Activated CD8-positive, alpha-beta memory T cell treated with anti-CD3 and anti-CD28 coated beads, Interleukin-2, amount 10 ng/mL, durations not matched to agents 7 days and 5 days (primary cell): Measurements from ENCODE around the gene RBFOX1. TPM values are rescaled to one million over a fixed set of nuclear protein-coding genes. Genes with fewer than 3 reads are reported as not detected.

Experiments used
- ATAC-seq: fragments of 150-1000 bp; cut with Tn5 transposase; one replicate; pipeline ENCODE4 v1.10.0; 2021; ENCODE audit warnings: moderate library complexity
- CTCF ChIA-PET: fragments of 350-600 bp; sonication (Branson Sonifier 250); formaldehyde crosslinking; loops from one replicate; lab custom pipeline; 2021; ENCODE audit warnings: antibody characterized with exemption; lab: Charles Lee
- DNase-seq: peaks from one replicate; pipeline ENCODE4 v3.0.0-alpha.2; 2020
- H3K27ac Mint-ChIP-seq: one replicate; pipeline ENCODE4 v1.8.0; 2021; ENCODE audit warnings: mild to moderate bottlenecking, mixed read lengths
- H3K27me3 Mint-ChIP-seq: one replicate; pipeline ENCODE4 v1.8.0; 2021; ENCODE audit warnings: mixed read lengths
- H3K36me3 Mint-ChIP-seq: one replicate; pipeline ENCODE4 v1.8.0; 2021; ENCODE audit warnings: mild to moderate bottlenecking, mixed read lengths
- H3K4me1 Mint-ChIP-seq: one replicate; pipeline ENCODE4 v1.8.0; 2021; ENCODE audit warnings: mixed read lengths
- H3K4me3 Mint-ChIP-seq: one replicate; pipeline ENCODE4 v1.8.0; 2021; ENCODE audit warnings: mild to moderate bottlenecking, moderate library complexity, mixed read lengths
- H3K9me3 Mint-ChIP-seq: one replicate; pipeline ENCODE4 v1.8.0; 2022; ENCODE audit warnings: low read depth, mixed read lengths
- total RNA-seq, 2 experiments: library from RNA; stranded (reverse); gene quantifications; one replicate each; pipeline ENCODE4 v1.2.3, GENCODE V29; 2021

Gene RBFOX1
- total RNA-seq, 2 experiments from 2014 or later = not detected

DNA sequence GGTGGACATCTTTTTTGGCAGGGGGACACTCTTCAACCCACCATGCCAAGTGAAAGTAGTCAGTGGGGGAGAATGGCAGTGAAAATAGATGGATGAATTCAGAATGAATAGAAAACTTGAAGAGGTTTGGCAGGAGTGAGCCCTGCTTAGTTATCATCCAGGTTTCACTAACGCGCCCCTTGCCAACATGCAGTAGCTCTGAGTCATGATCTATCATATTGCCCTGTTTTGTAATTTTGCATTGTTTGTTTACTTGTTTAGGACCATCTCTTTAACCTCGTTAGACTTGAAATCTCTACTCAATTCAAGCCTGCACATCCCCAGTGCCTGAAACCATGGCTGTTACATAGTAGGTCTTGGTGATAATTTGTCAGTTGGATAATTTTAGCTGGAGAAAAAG, 116.7 kb downstream of the RBFOX1 start:
- Mint-ChIP-seq H3K4me1 (no peaks in the 10 kb centered on the region), H3K9me3 (peaks cover 28% of the 10 kb centered on the region), H3K27me3 (no peaks in the 10 kb centered on the region), H3K27ac (no peak overlapping the region), H3K4me3 (no peak overlapping the region), H3K36me3 (no peaks in the 10 kb centered on the region)
- CTCF ChIA-PET = no interaction called here
- DNase-seq (no peak), ATAC-seq (no peak)

DNA sequence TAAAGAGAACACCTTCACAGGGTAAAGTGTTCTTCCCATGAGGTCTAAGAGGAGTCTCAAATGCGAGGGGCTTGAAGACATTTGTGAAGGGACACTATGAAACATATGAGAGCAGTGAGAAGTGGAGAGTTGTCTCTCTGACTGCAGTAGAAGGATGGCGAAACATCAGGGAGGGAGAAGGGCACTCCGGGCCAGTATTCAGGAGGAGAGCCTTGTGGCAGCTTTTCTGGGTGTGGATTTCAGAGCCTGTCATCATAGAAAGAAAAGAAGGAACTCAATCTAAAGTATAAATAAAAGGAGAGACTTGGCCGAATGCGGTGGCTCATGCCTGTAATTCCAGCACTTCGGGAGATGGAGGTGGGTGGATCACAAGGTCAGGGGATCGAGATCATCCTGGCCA, 117.2 kb downstream of the RBFOX1 start:
- H3K27me3 Mint-ChIP-seq = no peaks in the 10 kb centered on the region
- no peak overlapping the region for H3K27ac Mint-ChIP-seq
- peaks cover 28% of the 10 kb centered on the region for H3K9me3 Mint-ChIP-seq
- CTCF ChIA-PET = no interaction called here
- ATAC-seq (no peak), DNase-seq (no peak)
- no peaks in the 10 kb centered on the region for H3K36me3 Mint-ChIP-seq
- no peaks in the 10 kb centered on the region for H3K4me1 Mint-ChIP-seq
- no peak overlapping the region for H3K4me3 Mint-ChIP-seq

DNA sequence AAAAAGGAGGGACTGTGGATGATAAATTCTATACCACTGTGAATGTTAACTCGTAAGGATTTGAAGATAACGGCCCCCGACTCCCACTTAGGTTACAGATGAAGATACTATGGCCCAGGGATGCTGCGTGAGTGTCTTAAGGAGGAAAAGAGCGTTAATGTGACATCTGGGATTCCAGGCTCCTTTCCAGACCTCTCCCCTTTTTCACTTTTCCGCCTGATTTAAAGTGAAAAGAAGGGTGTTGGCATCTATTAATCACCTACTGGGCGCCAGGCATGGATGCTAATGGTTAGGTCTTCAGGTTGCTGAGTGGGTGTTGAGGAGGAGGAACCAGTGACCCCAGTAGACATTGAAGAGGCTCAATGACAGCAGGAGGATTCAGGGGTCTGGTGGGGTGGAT, 117.8 kb downstream of the RBFOX1 start:
- CTCF ChIA-PET = no interaction called here
- DNase-seq (no peak), ATAC-seq (no peak)
- no peak overlapping the region for H3K4me3 Mint-ChIP-seq
- H3K27ac Mint-ChIP-seq = no peak overlapping the region
- H3K27me3 Mint-ChIP-seq = no peaks in the 10 kb centered on the region
- no peaks in the 10 kb centered on the region for H3K4me1 Mint-ChIP-seq
- peaks cover 28% of the 10 kb centered on the region for H3K9me3 Mint-ChIP-seq
- H3K36me3 Mint-ChIP-seq = no peaks in the 10 kb centered on the region

DNA sequence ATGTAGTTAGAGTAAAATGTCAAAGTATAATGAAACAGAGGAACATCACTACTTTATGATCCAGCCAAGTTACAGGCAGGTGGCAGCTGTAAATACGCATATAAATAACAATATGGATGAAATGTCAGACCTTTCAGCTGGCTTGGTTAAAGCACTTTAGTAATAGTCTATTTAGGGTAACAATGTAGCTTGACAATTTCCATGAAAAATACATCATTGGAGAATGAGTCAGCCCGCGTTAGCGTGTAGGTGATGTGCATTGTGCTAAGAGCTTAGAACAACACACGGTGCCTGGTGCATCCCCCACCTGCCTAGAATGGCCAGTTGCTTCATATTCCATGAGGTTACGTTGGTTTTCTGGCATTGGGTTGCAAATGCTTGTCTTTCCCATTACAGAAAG, 119.4 kb downstream of the RBFOX1 start:
- ATAC-seq (no peak), DNase-seq (no peak)
- no peak overlapping the region for H3K27ac Mint-ChIP-seq
- H3K4me1 Mint-ChIP-seq = no peaks in the 10 kb centered on the region
- peaks cover 23% of the 10 kb centered on the region for H3K9me3 Mint-ChIP-seq
- no peaks in the 10 kb centered on the region for H3K36me3 Mint-ChIP-seq
- no peak overlapping the region for H3K4me3 Mint-ChIP-seq
- CTCF ChIA-PET = no interaction called here
- no peaks in the 10 kb centered on the region for H3K27me3 Mint-ChIP-seq

- CTCF ChIA-PET = no interaction called here
- Mint-ChIP-seq H3K27ac (no peak overlapping the region), H3K9me3 (peaks cover 18% of the 10 kb centered on the region), H3K27me3 (no peaks in the 10 kb centered on the region), H3K36me3 (no peaks in the 10 kb centered on the region), H3K4me1 (no peaks in the 10 kb centered on the region), H3K4me3 (no peak overlapping the region)
- ATAC-seq (no peak), DNase-seq (no peak)
These were observed 123.6 kb downstream of the RBFOX1 start for GRCh38 chr16:7456211-7456610.

DNA sequence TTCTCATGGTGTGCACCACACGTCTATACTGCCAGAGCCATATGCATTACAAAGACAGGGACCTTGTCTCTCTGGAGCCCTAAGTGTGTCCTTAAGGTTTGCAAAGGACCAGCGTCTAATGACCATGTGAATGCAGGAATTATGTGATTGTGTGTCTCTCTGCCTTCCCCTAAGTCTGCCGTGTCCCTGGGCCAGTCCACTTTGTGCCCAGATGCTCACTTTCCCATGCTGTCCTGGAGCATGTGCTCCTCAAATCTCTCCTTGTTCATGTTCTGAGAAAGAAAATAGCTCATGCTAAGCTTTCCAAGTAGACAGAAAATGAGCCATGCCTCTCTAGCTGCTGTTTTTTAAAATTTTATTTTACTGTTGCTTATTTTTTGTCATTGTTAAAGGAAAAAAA, 125.5 kb downstream of the RBFOX1 start:
- no peaks in the 10 kb centered on the region for H3K27me3 Mint-ChIP-seq
- no peaks in the 10 kb centered on the region for H3K36me3 Mint-ChIP-seq
- CTCF ChIA-PET = no interaction called here
- no peaks in the 10 kb centered on the region for H3K4me1 Mint-ChIP-seq
- DNase-seq (no peak), ATAC-seq (no peak)
- no peak overlapping the region for H3K27ac Mint-ChIP-seq
- H3K4me3 Mint-ChIP-seq = no peak overlapping the region
- peaks cover 16% of the 10 kb centered on the region for H3K9me3 Mint-ChIP-seq

- H3K27ac Mint-ChIP-seq = no peak overlapping the region
- no peak overlapping the region for H3K4me3 Mint-ChIP-seq
- no peaks in the 10 kb centered on the region for H3K36me3 Mint-ChIP-seq
- peaks cover 18% of the 10 kb centered on the region for H3K9me3 Mint-ChIP-seq
- no peak for ATAC-seq
- no peaks in the 10 kb centered on the region for H3K4me1 Mint-ChIP-seq
- no peak for DNase-seq
- no peaks in the 10 kb centered on the region for H3K27me3 Mint-ChIP-seq
- CTCF ChIA-PET = no interaction called here
These were observed 137.7 kb downstream of the RBFOX1 start for GRCh38 chr16:7470344-7470743.

- Mint-ChIP-seq H3K27me3 (no peaks in the 10 kb centered on the region), H3K4me1 (no peaks in the 10 kb centered on the region), H3K27ac (no peak overlapping the region), H3K9me3 (peaks cover 24% of the 10 kb centered on the region), H3K36me3 (no peaks in the 10 kb centered on the region), H3K4me3 (no peak overlapping the region)
- ATAC-seq (no peak), DNase-seq (no peak)
- CTCF ChIA-PET = no interaction called here
These were observed 138.6 kb downstream of the RBFOX1 start for GRCh38 chr16:7471268-7471667.

- Mint-ChIP-seq H3K9me3 (peaks cover 14% of the 10 kb centered on the region), H3K27me3 (no peaks in the 10 kb centered on the region), H3K4me1 (no peaks in the 10 kb centered on the region), H3K27ac (no peak overlapping the region), H3K4me3 (no peak overlapping the region), H3K36me3 (no peaks in the 10 kb centered on the region)
- ATAC-seq (no peak), DNase-seq (no peak)
- CTCF ChIA-PET = no interaction called here
These were observed 149.4 kb downstream of the RBFOX1 start for GRCh38 chr16:7482032-7482431.

DNA sequence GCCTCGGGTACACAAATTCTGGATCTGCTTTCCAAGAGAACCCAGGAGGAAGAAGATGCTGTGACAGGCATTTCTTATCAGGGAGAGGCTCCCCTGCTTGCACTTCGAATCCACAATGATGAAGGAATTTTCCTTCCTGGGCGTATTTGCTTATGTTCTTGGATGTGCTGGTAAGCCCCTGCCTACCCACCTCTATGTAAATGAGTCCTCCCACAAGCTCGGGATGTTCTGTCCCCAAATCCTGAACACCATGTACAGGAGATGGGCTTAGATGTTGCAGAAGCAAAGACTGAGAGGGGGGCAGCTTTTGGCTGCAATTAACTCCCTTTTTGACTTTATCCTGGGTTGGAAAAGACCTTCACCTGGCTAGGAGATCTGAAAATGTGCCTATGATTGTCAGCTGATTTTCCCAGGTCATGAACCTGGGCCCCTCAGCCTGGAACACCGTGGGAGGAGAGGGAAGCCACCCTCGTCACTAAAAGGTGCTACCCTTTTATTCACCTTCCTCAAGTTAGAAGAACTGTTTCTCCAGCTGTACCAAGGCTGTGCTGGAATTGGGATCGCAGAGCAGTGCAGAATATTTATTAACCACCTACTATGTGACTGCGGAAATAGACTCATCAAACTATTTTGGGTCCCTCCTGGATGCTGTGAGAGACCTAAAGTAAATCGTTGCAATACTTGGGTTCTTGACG, 150.1 kb downstream of the RBFOX1 start:
- CTCF ChIA-PET = no interaction called here
- Mint-ChIP-seq H3K36me3 (no peaks in the 10 kb centered on the region), H3K27ac (no peak overlapping the region), H3K9me3 (peaks cover 18% of the 10 kb centered on the region), H3K4me1 (no peaks in the 10 kb centered on the region), H3K4me3 (no peak overlapping the region), H3K27me3 (no peaks in the 10 kb centered on the region)
- DNase-seq (no peak), ATAC-seq (no peak)

GRCh38 chr16:7487574-7488323, 155.1 kb downstream of the RBFOX1 start:
- no peaks in the 10 kb centered on the region for H3K36me3 Mint-ChIP-seq
- H3K4me1 Mint-ChIP-seq = no peaks in the 10 kb centered on the region
- no peaks in the 10 kb centered on the region for H3K27me3 Mint-ChIP-seq
- H3K9me3 Mint-ChIP-seq = peaks cover 24% of the 10 kb centered on the region
- DNase-seq (no peak), ATAC-seq (no peak)
- no peak overlapping the region for H3K4me3 Mint-ChIP-seq
- CTCF ChIA-PET = no interaction called here
- H3K27ac Mint-ChIP-seq = no peak overlapping the region

DNA sequence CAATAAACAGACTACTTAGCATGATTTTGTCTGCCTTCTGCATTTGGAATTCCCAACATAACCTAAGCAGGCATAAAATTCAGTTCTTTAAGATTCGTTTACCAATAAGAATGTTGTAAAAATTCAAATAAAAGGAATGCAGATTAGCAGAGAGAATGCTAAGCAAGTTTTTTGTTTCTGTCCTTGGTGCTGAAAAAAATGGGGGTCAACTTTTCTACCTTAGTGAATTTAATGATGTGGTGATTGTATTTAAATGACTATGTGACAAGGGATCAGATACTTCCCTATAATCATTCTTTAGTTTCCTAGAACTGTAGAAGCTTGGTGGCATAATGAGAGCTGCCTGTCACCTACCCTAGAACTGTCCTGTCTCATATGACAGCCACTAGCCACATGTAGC, 159.5 kb downstream of the RBFOX1 start:
- H3K9me3 Mint-ChIP-seq = peaks cover 20% of the 10 kb centered on the region
- ATAC-seq = no peak
- DNase-seq = no peak
- H3K27ac Mint-ChIP-seq = no peak overlapping the region
- no peak overlapping the region for H3K4me3 Mint-ChIP-seq
- no peaks in the 10 kb centered on the region for H3K4me1 Mint-ChIP-seq
- H3K36me3 Mint-ChIP-seq = no peaks in the 10 kb centered on the region
- H3K27me3 Mint-ChIP-seq = no peaks in the 10 kb centered on the region
- CTCF ChIA-PET = no interaction called here

DNA sequence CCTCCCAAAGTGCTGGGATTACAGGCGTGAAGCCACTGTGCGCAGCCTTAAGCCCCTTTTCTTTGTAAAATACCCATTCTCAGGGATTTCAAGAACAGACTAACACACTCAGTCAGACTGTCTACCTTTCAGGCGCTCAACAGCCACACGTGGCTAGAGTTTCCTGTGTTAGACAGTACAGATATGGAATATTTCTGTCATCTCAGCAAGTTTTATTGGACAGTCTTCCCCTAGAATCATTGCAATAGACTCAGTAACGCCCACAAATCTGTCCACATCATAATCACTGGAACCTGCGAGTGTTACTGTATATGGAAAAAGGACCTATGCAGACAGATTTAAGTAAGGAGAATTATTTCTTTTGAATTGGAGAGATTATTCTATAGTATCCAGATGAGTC, 160.5 kb downstream of the RBFOX1 start:
- no peak overlapping the region for H3K27ac Mint-ChIP-seq
- no peak overlapping the region for H3K4me3 Mint-ChIP-seq
- no peaks in the 10 kb centered on the region for H3K27me3 Mint-ChIP-seq
- H3K36me3 Mint-ChIP-seq = no peaks in the 10 kb centered on the region
- H3K4me1 Mint-ChIP-seq = no peaks in the 10 kb centered on the region
- peaks cover 16% of the 10 kb centered on the region for H3K9me3 Mint-ChIP-seq
- CTCF ChIA-PET = no interaction called here
- no peak for ATAC-seq
- DNase-seq = no peak

DNA sequence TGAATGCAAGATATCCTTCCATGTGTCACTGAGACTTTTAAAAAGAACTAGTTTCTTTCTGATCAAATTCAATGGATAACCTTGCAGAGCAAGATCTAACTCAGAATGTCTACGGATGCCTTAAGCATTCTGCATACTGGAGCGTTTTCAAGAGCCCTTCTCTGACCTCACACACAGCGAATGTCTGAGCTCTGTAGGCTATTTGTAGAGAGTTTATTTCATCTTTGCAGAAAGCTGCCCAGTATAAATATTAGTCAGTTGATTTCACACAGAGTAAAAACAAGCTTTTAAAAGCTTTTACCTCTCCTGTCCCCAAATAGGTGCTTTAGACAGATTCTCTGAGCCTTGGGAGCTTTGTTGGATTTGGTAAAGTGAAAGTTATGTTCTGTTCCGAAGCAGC, 165.0 kb downstream of the RBFOX1 start:
- no peak overlapping the region for H3K4me3 Mint-ChIP-seq
- H3K27me3 Mint-ChIP-seq = no peaks in the 10 kb centered on the region
- H3K27ac Mint-ChIP-seq = no peak overlapping the region
- ATAC-seq = no peak
- H3K36me3 Mint-ChIP-seq = no peaks in the 10 kb centered on the region
- peaks cover 4% of the 10 kb centered on the region for H3K9me3 Mint-ChIP-seq
- CTCF ChIA-PET = no interaction called here
- H3K4me1 Mint-ChIP-seq = no peaks in the 10 kb centered on the region
- DNase-seq = no peak
